ENCODE results near the gene OR2B6. TPM values are rescaled to one million over a fixed set of nuclear protein-coding genes. Genes with fewer than 3 reads are reported as not detected.
"Not testable (repeated sequence)": the region's sequence is repeated elsewhere in the genome, so short reads cannot be mapped to it uniquely, and the experiment has no call there.

The OR2B6 gene
- total and polyA plus RNA-seq, 2 donors from 2014 or later, result not detected

DNA sequence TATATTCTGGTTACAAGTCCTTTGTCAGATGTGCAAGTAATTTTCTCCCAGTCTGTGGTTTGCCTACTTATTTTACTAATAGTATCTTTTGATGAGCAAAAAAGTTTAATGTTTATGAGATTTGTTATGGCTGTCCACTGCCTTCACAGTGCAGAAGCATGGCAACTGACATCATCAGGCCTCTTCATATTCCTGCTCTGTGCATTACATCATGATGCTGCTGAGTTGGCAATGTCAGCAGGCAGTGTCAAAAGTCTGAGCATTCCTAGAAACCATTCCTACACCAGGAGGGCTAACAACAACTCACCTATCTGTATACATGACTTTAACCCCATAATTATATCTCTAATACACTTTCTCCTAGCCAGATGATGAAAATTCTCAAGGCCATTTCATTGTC, 34.1 kb upstream of the OR2B6 start:
- intact Hi-C loops (cut with DNase I), result no loop called here
- no peaks in the 10 kb centered on the region for H3K9me3 ChIP-seq (ENCODE audit: control insufficient read depth in 2 of 3, insufficient read depth in 1 of 3, low read length in 3 of 3)
- TF ChIP-seq, protein P1, sequence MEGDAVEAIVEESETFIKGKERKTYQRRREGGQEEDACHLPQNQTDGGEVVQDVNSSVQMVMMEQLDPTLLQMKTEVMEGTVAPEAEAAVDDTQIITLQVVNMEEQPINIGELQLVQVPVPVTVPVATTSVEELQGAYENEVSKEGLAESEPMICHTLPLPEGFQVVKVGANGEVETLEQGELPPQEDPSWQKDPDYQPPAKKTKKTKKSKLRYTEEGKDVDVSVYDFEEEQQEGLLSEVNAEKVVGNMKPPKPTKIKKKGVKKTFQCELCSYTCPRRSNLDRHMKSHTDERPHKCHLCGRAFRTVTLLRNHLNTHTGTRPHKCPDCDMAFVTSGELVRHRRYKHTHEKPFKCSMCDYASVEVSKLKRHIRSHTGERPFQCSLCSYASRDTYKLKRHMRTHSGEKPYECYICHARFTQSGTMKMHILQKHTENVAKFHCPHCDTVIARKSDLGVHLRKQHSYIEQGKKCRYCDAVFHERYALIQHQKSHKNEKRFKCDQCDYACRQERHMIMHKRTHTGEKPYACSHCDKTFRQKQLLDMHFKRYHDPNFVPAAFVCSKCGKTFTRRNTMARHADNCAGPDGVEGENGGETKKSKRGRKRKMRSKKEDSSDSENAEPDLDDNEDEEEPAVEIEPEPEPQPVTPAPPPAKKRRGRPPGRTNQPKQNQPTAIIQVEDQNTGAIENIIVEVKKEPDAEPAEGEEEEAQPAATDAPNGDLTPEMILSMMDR (IDR thresholded peaks at IDR 0.05; ENCODE audit: borderline replicate concordance, extremely low read depth, insufficient read depth), result no peak
- FAIRE-seq (no peak), DNase-seq (no peak)
- H3K27me3 ChIP-seq (ENCODE audit: control insufficient read depth, insufficient read depth, low read length), result no peaks in the 10 kb centered on the region
- no peak overlapping the region for H3K9ac ChIP-seq (ENCODE audit: low read length in 3 of 3)
- no peaks in the 10 kb centered on the region for H3K4me1 ChIP-seq (ENCODE audit: control insufficient read depth in 2 of 3, insufficient read depth in 2 of 3, low read depth in 1 of 3, low read length in 3 of 3)
- H3K36me3 ChIP-seq (ENCODE audit: control insufficient read depth in 2 of 3, insufficient read depth in 3 of 3, low read length in 3 of 3), result no peaks in the 10 kb centered on the region
- H3K27ac ChIP-seq (ENCODE audit: low read depth in 2 of 2, low read length in 2 of 2), result no peak overlapping the region
- H3K4me3 ChIP-seq (ENCODE audit: low read length in 3 of 3), result no peak overlapping the region

DNA sequence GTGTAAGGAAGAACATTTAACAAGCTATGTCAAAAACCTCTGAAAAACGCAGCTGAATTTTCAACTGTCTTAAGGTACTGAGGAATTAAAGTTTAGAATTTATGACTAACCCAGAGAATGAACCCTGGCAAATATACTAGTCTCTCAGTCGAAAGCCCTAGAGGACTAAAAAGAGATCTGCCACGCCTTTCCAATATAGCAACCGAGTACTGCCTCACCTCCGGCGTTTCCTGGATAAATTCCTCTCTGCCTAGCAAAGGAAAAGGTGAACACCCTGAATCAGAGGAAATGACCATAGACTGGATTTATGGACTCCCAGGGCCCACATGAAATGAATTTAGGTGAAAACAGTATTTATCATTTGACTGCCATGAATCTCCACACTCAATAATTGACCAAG, 32.9 kb upstream of the OR2B6 start:
- TF ChIP-seq, protein P1 (IDR thresholded peaks at IDR 0.05; ENCODE audit: borderline replicate concordance, extremely low read depth, insufficient read depth), result no peak
- Histone ChIP-seq H3K27ac (ENCODE audit: low read depth in 2 of 2, low read length in 2 of 2) (no peak overlapping the region), H3K4me1 (ENCODE audit: control insufficient read depth in 2 of 3, insufficient read depth in 2 of 3, low read depth in 1 of 3, low read length in 3 of 3) (no peaks in the 10 kb centered on the region), H3K9ac (ENCODE audit: low read length in 3 of 3) (no peak overlapping the region), H3K36me3 (ENCODE audit: control insufficient read depth in 2 of 3, insufficient read depth in 3 of 3, low read length in 3 of 3) (no peaks in the 10 kb centered on the region), H3K27me3 (ENCODE audit: control insufficient read depth, insufficient read depth, low read length) (no peaks in the 10 kb centered on the region), H3K4me3 (ENCODE audit: low read length in 3 of 3) (no peak overlapping the region), H3K9me3 (ENCODE audit: control insufficient read depth in 2 of 3, insufficient read depth in 1 of 3, low read length in 3 of 3) (peaks cover 0 to 3% (median 0%) of the 10 kb centered on the region in 3 donors)
- no peak for DNase-seq
- intact Hi-C loops (cut with DNase I), result no loop called here
- no peak for FAIRE-seq

DNA sequence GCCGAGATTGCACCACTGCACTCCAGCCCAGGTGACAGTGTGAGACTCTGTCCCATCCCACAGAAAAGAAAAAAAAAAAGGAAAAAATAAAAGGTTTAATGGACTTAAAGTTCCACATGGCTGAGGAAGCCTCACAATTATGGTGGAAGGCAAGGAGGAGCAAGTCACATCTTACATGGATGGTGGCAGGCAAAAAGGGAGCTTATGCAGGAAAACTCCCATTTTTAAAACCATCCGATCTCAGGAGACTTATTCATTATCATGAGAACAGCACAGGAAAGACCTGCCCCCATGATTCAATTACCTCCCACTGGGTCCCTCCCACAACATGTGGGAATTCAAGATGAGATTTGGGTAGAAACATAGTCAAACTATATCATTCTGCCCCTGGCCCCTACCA, 29.0 kb upstream of the OR2B6 start:
- H3K27ac ChIP-seq (ENCODE audit: low read depth in 2 of 2, low read length in 2 of 2); H3K4me3 ChIP-seq (ENCODE audit: low read length in 3 of 3); H3K9me3 ChIP-seq (ENCODE audit: control insufficient read depth in 2 of 3, insufficient read depth in 1 of 3, low read length in 3 of 3); FAIRE-seq; H3K36me3 ChIP-seq (ENCODE audit: control insufficient read depth in 2 of 3, insufficient read depth in 3 of 3, low read length in 3 of 3); H3K27me3 ChIP-seq (ENCODE audit: control insufficient read depth, insufficient read depth, low read length); H3K4me1 ChIP-seq (ENCODE audit: control insufficient read depth in 2 of 3, insufficient read depth in 2 of 3, low read depth in 1 of 3, low read length in 3 of 3); DNase-seq; H3K9ac ChIP-seq (ENCODE audit: low read length in 3 of 3); intact Hi-C loops (cut with DNase I): not testable (repeated sequence)

DNA sequence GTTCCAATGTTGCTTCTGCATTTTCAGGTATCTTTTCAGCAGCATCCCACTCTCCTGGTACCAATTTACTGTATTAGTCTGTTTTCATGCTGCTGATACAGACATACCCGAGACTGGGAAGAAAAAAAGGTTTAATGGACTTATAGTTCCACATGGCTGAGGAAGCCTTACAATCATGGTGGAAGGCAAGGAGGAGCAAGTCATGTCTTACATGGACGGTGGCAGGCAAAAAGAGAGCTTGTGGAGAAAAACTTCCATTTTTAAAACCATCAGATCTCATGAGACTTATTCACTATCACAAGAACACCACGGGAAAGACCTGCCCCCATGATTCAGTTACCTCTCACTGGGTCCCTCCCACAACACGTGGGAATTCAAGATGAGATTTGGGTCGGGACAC, 27.1 kb upstream of the OR2B6 start:
- H3K9ac ChIP-seq (ENCODE audit: low read length in 3 of 3); H3K36me3 ChIP-seq (ENCODE audit: control insufficient read depth in 2 of 3, insufficient read depth in 3 of 3, low read length in 3 of 3); H3K4me3 ChIP-seq (ENCODE audit: low read length in 3 of 3); DNase-seq; FAIRE-seq; H3K27me3 ChIP-seq (ENCODE audit: control insufficient read depth, insufficient read depth, low read length); H3K27ac ChIP-seq (ENCODE audit: low read depth in 2 of 2, low read length in 2 of 2); H3K4me1 ChIP-seq (ENCODE audit: control insufficient read depth in 2 of 3, insufficient read depth in 2 of 3, low read depth in 1 of 3, low read length in 3 of 3); intact Hi-C loops (cut with DNase I); H3K9me3 ChIP-seq (ENCODE audit: control insufficient read depth in 2 of 3, insufficient read depth in 1 of 3, low read length in 3 of 3): not testable (repeated sequence)

DNA sequence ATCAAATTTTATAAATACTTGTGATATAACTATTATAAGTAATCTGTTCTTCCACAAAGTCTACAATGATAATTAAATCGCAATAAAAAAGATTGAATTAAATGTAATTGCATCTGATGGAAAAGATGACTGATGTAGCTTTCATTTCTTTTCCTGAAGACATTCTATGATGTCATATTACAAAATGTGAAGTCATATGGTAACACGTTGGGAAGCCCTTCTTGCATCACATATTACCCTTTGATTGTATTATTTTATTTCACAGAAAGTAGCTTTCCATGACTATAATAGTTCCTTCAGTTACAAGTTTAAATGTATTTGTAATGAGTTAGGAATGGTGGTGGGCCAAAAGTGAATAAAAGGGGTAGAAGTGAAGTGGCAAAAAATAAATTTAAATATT, 25.8 kb upstream of the OR2B6 start:
- no peaks in the 10 kb centered on the region for H3K36me3 ChIP-seq (ENCODE audit: control insufficient read depth in 2 of 3, insufficient read depth in 3 of 3, low read length in 3 of 3)

More for the DNA sequence above, 25.8 kb upstream of the OR2B6 start:
- H3K9ac ChIP-seq (ENCODE audit: low read length in 3 of 3), result no peak overlapping the region
- H3K27me3 ChIP-seq (ENCODE audit: control insufficient read depth, insufficient read depth, low read length), result no peaks in the 10 kb centered on the region
- no peak overlapping the region for H3K4me3 ChIP-seq (ENCODE audit: low read length in 3 of 3)
- no peaks in the 10 kb centered on the region for H3K4me1 ChIP-seq (ENCODE audit: control insufficient read depth in 2 of 3, insufficient read depth in 2 of 3, low read depth in 1 of 3, low read length in 3 of 3)
- H3K9me3 ChIP-seq (ENCODE audit: control insufficient read depth in 2 of 3, insufficient read depth in 1 of 3, low read length in 3 of 3), result peaks cover 0 to 3% (median 0%) of the 10 kb centered on the region in 3 donors
- H3K27ac ChIP-seq (ENCODE audit: low read depth in 2 of 2, low read length in 2 of 2), result no peak overlapping the region
- intact Hi-C loops (cut with DNase I), result no loop called here
- no peak for FAIRE-seq
- no peak for DNase-seq
- TF ChIP-seq, protein P1 (IDR thresholded peaks at IDR 0.05; ENCODE audit: borderline replicate concordance, extremely low read depth, insufficient read depth), result no peak
